HG03457 (cell line): ENCODE measurements around the gene IVD.

Experiments used
- ATAC-seq: cut with Tn5 transposase; IDR thresholded peaks from one replicate; pipeline ENCODE4 v1.9.1; 2021; ENCODE audit warnings: moderate number of reproducible peaks; ENCODE audit not compliant: unreplicated experiment

IVD gene

DNA sequence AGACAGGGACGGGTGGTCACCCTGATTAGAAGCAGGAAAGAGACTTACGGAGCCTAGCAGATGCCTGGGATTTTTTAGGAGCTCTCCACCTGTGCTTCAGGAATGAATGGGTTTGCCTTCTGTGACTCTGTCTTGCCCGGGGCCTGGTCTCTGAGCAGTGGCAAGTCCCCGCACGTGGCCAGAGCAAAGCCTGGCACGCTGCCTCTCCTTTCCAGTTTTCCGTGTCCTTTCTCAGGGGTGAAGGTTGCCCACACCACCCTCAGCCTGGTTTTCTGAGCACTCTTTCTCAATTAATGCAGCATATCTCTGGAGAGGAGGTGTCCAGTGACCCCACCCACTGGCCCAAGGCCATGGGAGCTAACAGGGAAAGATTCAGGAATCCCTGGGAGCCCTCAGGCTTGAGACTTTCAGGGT is 50.7 kb downstream of the IVD start:
- ATAC-seq: no peak

DNA sequence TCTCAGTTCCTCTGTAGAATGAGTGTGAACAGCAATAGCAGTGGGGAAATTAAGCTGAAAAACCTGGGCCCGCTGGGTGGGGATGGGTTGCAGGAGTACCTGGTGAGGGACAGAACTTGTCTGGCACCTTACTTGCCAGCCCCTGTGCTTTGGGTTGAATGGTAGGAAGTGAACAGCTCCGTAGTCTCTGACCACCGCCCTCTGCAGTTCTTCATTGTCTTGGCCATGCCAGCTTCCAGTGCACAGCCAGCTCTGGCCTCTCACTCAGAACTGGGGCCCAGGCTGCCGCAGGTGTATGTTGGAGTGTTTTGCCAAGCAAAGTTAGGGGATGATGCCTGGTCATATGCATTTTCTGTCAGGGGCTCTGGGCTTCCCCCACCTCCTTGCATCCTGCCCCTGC is 51.1 kb downstream of the IVD start:
- no peak for ATAC-seq

DNA sequence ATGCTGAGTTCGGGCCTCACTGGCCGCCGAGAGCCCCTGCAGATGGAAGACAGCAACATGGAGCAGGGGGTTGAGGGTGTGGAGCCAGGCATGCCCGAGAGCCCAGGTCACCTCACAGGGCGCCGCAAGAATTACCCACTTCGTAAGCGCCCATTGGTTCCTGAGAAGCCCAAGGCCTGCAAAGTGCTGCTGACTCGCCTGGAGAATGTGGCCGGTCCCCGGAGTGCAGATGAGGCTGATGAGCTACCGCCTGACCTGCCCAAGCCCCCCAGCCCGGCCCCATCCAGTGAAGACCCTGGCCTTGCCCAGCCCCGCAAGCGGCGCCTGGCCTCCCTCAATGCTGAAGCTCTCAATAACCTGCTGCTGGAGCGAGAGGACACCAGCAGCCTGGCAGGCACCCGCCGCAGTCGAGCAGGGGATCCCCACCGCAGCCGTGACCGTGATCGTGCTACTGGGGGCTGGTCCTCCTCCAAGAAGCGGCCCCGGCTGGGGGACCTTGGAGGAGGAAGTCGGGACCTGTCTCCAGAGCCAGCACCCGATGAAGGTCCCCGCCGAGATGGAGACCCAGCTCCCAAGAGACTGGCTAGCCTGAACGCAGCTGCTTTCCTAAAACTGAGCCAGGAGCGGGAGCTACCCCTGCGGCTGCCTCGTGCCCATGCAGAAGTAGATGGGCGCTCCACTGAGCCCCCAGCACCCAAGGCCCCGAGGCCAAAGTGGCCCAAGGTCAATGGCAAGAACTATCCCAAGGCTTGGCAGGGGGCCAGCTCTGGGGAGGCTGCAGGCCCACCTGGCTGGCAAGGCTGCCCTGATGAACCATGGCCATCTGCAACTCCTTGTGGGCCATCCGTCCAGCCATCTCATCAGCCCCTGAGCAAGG is 53.1 kb downstream of the IVD start:
- ATAC-seq: no peak

DNA sequence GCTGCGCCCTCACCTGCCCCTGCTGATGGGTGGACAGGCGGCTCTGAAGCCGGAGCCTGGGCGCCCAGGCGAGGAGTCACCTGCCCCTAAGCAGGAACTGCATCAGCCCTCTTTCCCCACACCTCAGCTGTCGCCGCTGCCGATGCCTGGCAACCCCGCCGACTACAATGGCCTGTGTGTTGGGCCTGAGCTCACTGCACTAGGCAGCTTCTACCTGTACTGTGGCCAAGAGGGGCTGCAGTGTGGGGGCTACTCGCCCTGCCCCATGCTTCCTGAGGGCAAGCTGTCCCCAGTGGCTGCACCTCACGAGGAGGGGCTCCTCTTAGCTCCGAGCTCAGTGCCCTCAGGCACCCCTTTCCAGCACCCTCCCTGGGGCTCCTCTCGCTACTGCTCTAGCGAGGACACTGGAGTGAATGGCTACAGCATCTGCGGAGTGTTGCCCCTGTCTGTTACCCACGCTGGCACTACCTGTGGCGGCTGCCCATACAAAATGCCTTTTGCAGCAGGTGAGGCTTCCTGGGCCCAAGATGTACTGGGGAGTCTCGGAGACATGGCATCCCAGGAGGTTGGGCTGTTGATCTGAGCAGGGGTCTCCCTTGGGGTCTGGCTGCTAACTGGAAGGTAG is 53.9 kb downstream of the IVD start:
- no peak for ATAC-seq

DNA sequence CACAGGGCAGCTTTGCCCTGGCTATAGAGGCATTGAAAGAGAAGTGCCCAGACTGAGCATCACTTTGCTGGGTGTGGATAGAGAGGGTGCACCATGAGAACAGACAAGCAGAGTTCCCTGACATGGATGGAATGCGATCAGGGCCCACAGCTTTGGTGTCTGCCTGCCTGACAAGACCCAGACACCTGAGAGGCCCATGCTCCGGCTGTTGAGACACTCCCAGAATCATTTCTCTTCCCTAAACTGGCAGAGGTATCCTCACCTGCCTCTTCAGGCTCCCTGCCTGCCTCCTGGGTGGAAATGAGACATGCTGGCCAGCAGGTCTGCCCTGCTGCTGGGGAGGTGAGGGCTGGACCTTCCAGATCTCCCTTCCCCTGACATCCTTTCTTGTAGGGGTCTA is 54.8 kb downstream of the IVD start:
- ATAC-seq: no peak

DNA sequence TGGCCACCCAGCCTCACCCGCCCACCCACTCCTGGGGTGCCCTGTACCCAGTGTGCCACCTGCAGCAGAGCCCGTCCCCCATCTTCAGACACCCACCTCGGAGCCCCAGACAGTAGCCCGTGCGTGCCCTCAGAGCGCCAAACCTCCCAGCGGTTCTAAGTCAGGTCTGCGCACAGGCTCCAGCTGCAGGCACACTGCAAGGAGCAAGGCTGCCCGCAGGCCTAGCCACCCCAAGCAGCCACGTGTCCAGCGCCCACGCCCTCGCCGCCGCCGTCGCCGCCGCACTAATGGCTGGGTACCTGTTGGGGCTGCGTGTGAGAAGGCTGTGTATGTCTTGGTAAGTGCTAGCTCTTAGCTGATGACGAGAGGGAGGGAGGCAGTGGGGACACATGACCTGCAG is 56.4 kb downstream of the IVD start:
- no peak for ATAC-seq

DNA sequence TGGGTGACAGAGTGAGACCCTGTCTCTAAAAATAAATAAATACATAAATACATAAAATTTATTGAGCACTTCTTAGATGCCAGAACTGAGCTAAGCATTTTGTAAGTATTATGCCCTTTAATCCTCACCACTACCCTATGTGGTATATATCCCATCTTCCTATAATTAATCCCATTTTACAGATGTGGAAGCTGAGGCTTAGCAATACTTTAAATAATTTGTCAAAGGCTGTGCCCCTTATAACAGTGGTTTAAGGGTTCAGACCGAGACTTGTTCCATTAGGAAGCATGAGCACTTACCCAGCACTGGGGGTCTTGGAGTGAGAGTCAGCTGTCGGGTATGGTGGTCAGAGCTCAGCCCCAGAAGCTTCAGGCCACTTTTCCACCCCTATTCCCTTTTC is 57.7 kb downstream of the IVD start:
- no peak for ATAC-seq

DNA sequence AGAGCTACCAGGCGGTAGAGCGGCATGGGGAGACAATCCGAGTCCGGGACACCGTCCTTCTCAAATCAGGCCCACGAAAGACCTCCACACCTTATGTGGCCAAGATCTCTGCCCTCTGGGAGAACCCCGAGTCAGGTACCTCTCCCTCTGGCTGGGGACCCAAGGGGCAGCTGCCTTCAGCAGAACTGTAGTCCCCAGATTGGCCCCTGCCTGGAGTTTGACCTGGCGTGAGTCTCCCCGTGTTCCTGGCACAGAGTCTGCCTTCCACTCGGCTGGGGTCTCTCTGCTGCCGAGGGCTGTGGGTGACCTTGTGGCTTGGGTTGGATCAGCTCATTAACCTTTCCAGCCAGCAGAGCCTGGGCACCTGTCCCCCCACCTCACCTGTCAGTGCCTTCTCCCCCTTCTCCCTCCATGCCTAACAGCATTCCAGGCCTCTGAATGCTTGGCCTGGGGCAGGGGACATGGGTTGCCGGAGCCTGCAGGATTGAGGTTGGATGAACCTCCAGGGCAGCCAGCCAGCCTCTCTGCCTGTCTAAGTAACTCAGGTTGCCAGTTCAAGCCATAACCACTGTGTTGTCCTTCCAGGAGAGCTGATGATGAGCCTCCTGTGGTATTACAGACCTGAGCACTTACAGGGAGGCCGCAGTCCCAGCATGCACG is 58.4 kb downstream of the IVD start:
- no peak for ATAC-seq

DNA sequence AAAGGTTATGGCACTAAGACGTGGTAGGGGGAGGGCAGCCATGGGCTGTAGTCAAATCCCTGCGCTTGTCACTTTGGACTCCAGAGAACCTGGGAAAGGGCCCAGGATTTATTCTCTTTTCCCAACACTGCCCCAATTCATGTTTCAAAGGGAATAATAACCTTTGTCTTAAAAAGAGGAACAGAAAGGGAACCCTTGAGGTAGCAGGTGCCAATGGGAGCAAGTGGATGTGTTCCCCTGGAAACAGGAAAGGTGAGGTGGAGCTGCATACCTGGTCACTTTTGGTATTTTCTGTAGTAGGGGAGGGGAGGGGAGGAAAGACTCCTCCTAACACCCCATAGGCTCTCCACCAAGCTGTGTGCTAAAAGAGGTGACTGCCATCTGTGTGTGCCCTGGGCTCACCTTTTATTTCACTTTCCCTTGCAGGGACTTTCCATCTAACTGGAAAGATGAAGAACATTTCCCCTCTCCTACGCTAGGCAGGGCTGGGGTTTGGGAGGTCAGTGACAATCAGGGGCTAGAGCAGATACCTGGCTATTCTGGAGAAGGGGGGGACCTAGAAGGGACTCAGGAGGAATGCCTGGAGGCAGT is 59.1 kb downstream of the IVD start:
- no peak for ATAC-seq

DNA sequence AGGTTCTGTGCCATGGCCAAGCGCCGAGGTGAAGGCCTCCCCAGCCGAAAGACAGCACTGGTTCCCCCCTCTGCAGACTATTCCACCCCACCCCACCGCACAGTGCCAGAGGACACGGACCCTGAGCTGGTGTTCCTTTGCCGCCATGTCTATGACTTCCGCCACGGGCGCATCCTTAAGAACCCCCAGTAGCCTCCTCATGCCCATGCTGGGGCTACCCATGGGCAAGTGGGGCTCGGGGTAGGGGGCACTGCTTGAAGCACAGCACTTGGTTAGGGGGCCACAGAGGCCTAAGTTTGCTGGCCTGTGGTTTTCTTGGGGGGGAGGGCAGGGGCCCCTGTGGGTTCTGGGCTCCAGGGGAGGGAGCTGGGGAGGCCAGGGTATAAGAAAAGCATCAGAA is 60.3 kb downstream of the IVD start:
- ATAC-seq: no peak

DNA sequence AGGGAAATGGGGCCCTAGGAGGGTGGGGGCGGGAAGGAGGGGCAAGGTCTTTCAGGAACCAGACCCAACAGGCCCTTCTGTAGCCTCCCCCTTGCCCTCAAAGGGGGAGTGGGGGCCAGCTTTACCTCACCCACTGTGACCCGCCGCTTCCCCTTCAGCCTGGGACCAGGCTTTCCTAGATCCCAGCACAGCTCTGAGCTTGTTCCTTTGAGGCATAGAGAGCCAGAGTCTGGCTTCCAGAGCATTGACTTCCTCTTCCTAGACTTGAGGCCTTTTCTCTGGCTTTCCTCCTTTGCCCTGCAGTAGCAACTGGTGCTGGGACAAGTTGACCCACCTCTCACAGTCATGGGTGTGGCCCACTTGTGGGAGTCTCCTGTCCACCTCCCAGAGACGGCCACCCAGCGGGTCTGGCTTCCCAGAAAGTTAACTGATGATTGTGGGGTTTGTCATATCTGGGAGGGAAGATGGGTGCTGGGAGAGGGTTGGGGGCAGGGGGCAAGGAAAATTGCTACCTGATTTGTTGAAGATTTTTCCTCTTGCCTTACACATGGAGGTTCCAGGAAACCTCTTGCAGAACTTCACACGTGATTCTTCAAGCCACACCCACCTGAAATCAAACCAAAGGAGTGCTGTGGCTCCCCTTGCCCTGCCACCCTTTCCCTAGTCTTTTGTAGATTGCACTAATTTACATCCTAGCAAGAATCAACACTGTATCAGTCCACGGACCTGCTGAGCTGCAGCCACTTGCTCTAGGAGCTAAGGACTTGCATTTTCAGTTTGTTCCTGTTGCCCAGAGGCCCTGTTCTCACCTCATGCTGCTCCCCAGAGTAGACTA is 61.0 kb downstream of the IVD start:
- ATAC-seq: no peak

DNA sequence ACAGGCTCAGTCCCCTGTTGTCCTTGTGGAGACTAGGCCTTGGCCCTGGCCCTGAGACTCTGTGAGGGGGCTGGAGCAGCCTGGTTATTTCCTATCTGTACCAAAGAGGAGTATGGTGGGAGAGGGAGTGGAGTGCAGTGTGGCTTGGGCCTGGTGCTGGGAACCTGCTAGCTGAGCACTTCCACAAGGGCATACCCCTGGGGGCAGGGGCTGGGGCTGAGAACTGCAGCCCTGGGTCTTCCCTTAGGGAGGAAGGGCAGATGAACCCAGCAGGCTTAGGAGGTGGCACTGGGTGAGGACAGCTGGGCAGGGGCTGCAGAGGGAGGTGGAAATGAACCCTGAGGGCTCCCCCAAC is 61.6 kb downstream of the IVD start:
- ATAC-seq: no peak

DNA sequence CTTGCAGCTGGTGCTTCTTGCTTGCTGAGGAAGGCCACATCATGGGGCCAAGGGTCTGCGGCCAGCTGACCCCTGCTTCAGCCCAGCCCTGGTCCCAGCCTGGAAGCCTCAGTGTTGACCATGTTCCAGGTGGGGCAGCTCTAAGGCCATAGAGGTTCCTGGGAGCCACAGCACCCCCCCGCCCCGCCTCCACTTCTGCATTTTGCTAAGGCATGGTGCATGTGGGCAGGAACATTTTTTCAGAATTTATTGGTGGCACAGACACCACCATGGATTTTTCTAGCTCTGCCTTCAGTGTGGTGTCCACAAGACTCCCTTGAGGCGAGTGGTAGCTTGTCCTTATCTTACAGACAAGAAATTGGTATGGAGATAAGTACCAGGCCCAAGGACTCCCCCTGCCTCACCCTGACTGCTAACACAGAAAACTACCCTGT is 63.3 kb downstream of the IVD start:
- no peak for ATAC-seq

DNA sequence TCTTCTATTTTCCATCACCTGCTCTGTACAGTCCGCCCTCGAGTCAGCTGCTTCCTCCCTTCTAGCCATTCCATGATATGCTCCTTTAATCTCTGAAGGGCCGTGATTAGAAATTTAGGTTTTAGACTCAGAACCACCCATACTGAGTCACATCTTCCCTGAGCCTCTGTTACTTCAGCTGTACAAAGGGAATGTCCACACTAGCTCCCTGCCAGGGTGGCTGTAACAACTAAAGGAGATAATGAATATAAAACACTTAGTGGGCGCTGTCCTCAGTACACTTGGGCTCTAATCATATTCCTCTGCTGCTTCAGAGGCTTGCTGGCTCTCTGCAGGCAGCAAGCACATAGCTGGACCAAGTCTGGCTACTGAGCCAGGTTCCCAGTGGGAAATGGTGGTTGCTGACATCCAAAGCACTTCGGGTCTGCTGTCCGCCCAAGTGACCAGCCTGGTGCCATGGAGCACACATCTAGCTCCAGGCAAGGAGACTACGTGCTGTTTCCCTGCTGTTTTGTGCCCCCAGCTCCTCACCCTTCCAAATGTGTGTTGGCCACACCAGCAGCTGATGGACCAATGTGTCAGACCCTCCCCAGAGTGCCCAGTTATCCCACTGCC is 64.3 kb downstream of the IVD start:
- no peak for ATAC-seq

DNA sequence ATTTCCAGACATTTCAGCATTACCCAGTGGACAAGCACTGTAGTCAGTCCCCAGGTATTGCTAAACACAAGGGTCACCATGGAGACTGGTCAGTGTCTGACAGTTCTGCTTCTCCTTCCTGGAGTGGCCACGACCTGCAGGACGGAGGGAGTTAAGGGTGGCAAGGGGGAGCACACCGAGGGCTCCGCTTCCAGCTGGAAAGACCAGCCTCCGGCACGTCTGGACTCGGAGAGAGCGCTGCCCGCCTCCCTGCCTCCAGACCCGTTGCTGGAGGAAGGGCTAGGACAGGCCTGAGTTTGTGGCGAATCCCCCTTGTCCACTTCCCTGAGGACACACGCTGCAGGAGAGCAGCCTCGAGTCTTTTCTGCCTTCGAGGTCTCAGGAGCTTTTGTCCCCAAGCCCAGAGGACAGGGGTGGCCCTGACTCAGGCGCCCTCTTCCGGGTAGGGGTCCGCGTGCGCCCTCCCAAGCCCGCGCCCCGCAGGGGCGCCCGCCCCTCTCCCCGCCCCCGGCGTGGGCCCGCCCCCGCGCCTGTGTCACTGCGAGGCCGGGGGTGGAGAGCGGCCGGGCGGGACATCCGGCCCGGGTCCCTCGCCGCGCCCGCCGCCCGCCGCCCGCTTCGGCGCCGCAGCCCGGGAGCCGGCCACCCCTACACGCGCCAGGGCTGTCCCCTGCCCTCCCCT is 65.0 kb downstream of the IVD start, which contains the start of gene CHST14:
Gene CHST14, plus strand, starts transcription at position 562 of the 682 bp plus-strand sequence. CDS start 230 bp downstream, outside the sequence.
- peak; percentile 45 for ATAC-seq
